RWPE2 (cell line): Measurements from ENCODE around the gene RHOV.
A peak's percentile ranks its signal among the peaks of the same experiment; 100 is the strongest.

ENCODE experiments used
- ATAC-seq: fragments of 200-7000 bp; cut with Tn5 transposase; 3 replicates; pipeline ENCODE4 v1.9.1; 2021; ENCODE audit warnings: low read depth
- DNase-seq: peaks from one replicate; pipeline ENCODE4 v3.0.0-alpha.2; 2020; ENCODE audit warnings: low spot score
- H3K27ac ChIP-seq: fragments of 450-650 bp; 2 replicates; pipeline ENCODE4 v1.5.1; 2017; ENCODE audit warnings: mild to moderate bottlenecking; ENCODE audit not compliant: poor library complexity, severe bottlenecking
- H3K27me3 ChIP-seq: fragments of 250-450 bp; sonication (Bioruptor Pico); 2 replicates; pipeline ENCODE4 v1.5.1; 2021; ENCODE audit warnings: mild to moderate bottlenecking, moderate library complexity; ENCODE audit not compliant: insufficient read depth, poor library complexity, severe bottlenecking
- H3K36me3 ChIP-seq: fragments of 250-450 bp; sonication (Bioruptor Pico); 2 replicates; pipeline ENCODE4 v1.5.1; 2020; ENCODE audit warnings: low read depth, mild to moderate bottlenecking, moderate library complexity
- H3K4me1 ChIP-seq: fragments of 250-450 bp; sonication (Bioruptor Pico); 2 replicates; pipeline ENCODE4 v1.5.1; 2021; ENCODE audit warnings: mild to moderate bottlenecking, moderate library complexity; ENCODE audit not compliant: insufficient read depth, poor library complexity, severe bottlenecking
- H3K4me3 ChIP-seq: fragments of 250-450 bp; sonication (Bioruptor Pico); 2 replicates; pipeline ENCODE4 v1.5.1; 2021; ENCODE audit warnings: mild to moderate bottlenecking, moderate library complexity; ENCODE audit not compliant: severe bottlenecking
- H3K9me3 ChIP-seq: fragments of 250-450 bp; sonication (Bioruptor Pico); 2 replicates; pipeline ENCODE4 v1.5.1; 2021; ENCODE audit warnings: mild to moderate bottlenecking, moderate library complexity; ENCODE audit not compliant: severe bottlenecking
- TF ChIP-seq, protein P1 (sequence below): fragments of 450-650 bp; IDR thresholded peaks from one replicate; pipeline ENCODE4 v1.5.1; 2017; ENCODE audit warnings: mild to moderate bottlenecking, moderate library complexity; ENCODE audit not compliant: poor library complexity, severe bottlenecking

RHOV gene

DNA sequence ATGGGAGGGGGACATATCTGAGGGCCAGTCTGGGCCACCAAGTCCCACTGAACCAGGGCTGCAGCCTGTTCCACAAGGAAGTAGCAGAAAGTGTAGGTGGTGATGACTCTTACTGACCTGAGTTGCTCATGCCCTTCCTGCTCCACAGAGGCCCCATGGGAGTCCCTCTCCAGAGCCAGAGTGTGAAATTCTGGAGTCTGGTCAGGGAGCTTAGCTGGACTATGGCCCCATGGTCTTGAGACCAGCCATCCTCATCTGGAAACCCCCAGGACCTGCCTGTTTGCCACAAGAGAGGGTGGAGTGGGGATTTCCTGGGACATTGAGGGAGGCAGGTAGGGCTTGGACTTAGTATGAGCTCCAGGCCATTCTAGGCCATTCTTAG, 27.2 kb downstream of the RHOV start:
- peak overlapping the region; percentile 90 for H3K27ac ChIP-seq
- ATAC-seq (no peak), DNase-seq (no peak)
- peaks cover 24% of the 10 kb centered on the region for H3K4me1 ChIP-seq
- no peaks in the 10 kb centered on the region for H3K27me3 ChIP-seq
- peak overlapping the region; percentile 61 for H3K4me3 ChIP-seq
- H3K36me3 ChIP-seq = peaks cover 63% of the 10 kb centered on the region
- no peaks in the 10 kb centered on the region for H3K9me3 ChIP-seq
- TF ChIP-seq, protein P1, sequence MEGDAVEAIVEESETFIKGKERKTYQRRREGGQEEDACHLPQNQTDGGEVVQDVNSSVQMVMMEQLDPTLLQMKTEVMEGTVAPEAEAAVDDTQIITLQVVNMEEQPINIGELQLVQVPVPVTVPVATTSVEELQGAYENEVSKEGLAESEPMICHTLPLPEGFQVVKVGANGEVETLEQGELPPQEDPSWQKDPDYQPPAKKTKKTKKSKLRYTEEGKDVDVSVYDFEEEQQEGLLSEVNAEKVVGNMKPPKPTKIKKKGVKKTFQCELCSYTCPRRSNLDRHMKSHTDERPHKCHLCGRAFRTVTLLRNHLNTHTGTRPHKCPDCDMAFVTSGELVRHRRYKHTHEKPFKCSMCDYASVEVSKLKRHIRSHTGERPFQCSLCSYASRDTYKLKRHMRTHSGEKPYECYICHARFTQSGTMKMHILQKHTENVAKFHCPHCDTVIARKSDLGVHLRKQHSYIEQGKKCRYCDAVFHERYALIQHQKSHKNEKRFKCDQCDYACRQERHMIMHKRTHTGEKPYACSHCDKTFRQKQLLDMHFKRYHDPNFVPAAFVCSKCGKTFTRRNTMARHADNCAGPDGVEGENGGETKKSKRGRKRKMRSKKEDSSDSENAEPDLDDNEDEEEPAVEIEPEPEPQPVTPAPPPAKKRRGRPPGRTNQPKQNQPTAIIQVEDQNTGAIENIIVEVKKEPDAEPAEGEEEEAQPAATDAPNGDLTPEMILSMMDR = no peak

DNA sequence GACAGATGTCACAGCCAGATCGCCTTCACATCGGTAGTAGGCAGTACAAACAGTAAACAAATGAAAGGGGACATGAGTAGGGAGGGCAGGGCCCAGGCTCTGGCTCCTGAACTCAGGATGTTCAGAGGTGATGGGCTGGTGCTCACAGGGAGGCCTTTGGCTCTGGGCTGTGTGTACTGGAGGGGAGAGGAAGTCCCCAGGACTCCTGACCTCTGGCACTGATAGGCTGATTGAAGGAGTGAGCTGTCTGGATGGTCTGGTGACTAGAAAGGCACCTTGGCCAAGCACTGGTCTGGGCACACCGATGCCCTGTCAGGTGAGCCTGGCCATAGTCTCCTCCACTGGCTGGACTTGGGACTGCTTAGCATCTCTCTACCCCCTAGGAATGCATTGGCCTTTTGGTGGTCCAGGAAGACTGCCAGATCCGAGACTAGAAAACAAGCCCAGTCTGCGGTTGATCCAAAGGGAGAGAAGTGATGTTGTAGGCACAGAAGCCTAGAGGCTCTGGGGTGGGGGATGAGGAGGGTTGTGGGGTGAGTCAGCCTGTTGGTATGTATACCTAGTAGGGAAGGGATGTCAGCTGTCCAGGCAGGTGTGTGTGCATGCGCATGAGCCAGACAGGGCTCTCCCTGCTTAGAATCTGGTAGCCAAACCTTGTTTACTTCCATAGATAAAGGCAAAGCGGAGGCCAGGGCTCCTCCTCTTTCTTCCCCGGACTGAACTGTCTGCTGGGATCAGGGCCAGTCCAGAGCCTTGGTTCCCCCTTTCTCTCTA, 28.3 kb downstream of the RHOV start:
- peak; percentile 98 for DNase-seq
- ATAC-seq = peak; percentile 87
- peaks cover 51% of the 10 kb centered on the region for H3K36me3 ChIP-seq
- peak overlapping the region; percentile 90 for H3K27ac ChIP-seq
- peaks cover 24% of the 10 kb centered on the region for H3K4me1 ChIP-seq
- no peaks in the 10 kb centered on the region for H3K9me3 ChIP-seq
- no peaks in the 10 kb centered on the region for H3K27me3 ChIP-seq
- TF ChIP-seq, protein P1 = no peak
- H3K4me3 ChIP-seq = peak overlapping the region; percentile 61

DNA sequence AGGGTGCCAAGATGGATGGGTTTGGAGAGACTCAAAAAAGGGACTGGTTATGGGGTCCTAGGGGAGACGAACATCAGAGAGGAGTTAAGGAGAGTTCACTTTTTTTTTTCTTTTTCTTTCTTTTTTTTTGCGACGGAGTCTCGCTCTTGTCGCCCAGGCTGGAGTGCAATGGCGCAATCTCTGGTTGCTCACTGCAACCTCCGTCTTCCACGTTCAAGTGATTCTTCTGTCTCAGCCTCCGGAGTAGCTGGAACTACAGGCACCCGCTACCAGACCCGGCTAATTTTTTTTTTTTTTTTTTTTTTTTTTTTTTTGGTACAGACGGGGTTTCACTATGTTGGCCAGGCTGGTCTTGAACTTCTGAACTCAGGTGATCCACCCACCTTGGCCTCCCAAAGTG, 29.0 kb downstream of the RHOV start:
- Histone ChIP-seq H3K4me1 (peaks cover 24% of the 10 kb centered on the region), H3K4me3 (peak overlapping the region; percentile 61), H3K27me3 (no peaks in the 10 kb centered on the region), H3K9me3 (no peaks in the 10 kb centered on the region), H3K36me3 (peaks cover 45% of the 10 kb centered on the region), H3K27ac (peak overlapping the region; percentile 90)
- no peak for ATAC-seq
- no peak for DNase-seq
- TF ChIP-seq, protein P1 = no peak

DNA sequence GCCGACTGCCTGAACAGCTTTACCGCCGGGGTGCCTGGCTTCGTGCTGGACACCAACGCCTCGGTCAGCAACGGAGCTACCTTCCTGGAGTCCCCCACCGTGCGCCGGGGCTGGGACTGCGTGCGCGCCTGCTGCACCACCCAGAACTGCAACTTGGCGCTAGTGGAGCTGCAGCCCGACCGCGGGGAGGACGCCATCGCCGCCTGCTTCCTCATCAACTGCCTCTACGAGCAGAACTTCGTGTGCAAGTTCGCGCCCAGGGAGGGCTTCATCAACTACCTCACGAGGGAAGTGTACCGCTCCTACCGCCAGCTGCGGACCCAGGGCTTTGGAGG, 29.4 kb downstream of the RHOV start:
- H3K27ac ChIP-seq = peak overlapping the region; percentile 90
- TF ChIP-seq, protein P1 = no peak
- peaks cover 24% of the 10 kb centered on the region for H3K4me1 ChIP-seq
- peak overlapping the region; percentile 61 for H3K4me3 ChIP-seq
- no peak for DNase-seq
- peak; percentile 11 for ATAC-seq
- no peaks in the 10 kb centered on the region for H3K27me3 ChIP-seq
- peaks cover 41% of the 10 kb centered on the region for H3K36me3 ChIP-seq
- H3K9me3 ChIP-seq = no peaks in the 10 kb centered on the region
